Prostate gland (tissue), 2 donors: ENCODE data around the gene AMT. TPM values are rescaled to one million over a fixed set of nuclear protein-coding genes. Genes with fewer than 3 reads are reported as not detected.

Source experiments
- DNase-seq: peaks from one replicate; pipeline ENCODE4 v3.0.0-alpha.2; 2019; ENCODE audit warnings: low spot score
- H3K27ac ChIP-seq, 2 donors: fragments of 200-600 bp; sonication (generic); 2 replicates each; pipeline ENCODE4 v1.5.1; 2017 to 2019
- H3K27me3 ChIP-seq: fragments of 200-600 bp; sonication (generic); replicated peaks from 2 replicates; pipeline ENCODE4 v1.5.1; 2019; ENCODE audit not compliant: insufficient read depth
- H3K36me3 ChIP-seq, 2 donors: fragments of 200-600 bp; sonication (generic); 1 replicate in 1 of 2; 2 replicates in 1 of 2; pipeline versions ENCODE4 v1.5.1 to v1.8.1; 2017 to 2019
- H3K4me1 ChIP-seq: fragments of 200-600 bp; sonication (generic); replicated peaks from 2 replicates; pipeline ENCODE4 v1.5.1; 2019
- H3K4me3 ChIP-seq, 2 donors: fragments of 200-600 bp; sonication (generic); 2 replicates each; pipeline ENCODE4 v1.5.1; 2017 to 2019
- H3K9me3 ChIP-seq: fragments of 200-600 bp; sonication (generic); 2 replicates; pipeline ENCODE4 v1.5.1; 2017
- CTCF ChIP-seq, 4 experiments: fragments of 200-600 bp in 2 of 4; fragments of 450-650 bp in 2 of 4; sonication (generic) in 2 of 4; IDR thresholded peaks; 1 replicate in 3 of 4; 2 replicates in 1 of 4; pipeline ENCODE4 v1.5.1; 2016 to 2019; ENCODE audit warnings: antibody characterized with exemption in 4 of 4, mild to moderate bottlenecking in 2 of 4, moderate library complexity in 2 of 4
- POLR2A ChIP-seq: fragments of 450-650 bp; IDR thresholded peaks from one replicate; pipeline ENCODE4 v1.6.1; 2016; ENCODE audit warnings: antibody characterized with exemption, mild to moderate bottlenecking
- POLR2AphosphoS5 ChIP-seq: sonication (generic); formaldehyde crosslinking; IDR thresholded peaks from one replicate; pipeline ENCODE4 v1.6.1; 2017; ENCODE audit warnings: antibody characterized with exemption
- WGBS: methylation state at CpG from one replicate; pipeline ENCODE4 v1.1.5; 2018; 5-methylcytosine and 5-hydroxymethylcytosine counted together
- intact Hi-C: fragments of 100-400 bp; cut with DNase I; formaldehyde crosslinking; loops from one replicate; pipeline ENCODE4 v1.14.2; 2022
- total RNA-seq, 2 donors: library from RNA; depleted of rRNA; stranded (reverse); fragments of >200 nt; gene quantifications; one replicate each; pipeline ENCODE4 v1.1.0, GENCODE V29; 2016

AMT gene, protein sequence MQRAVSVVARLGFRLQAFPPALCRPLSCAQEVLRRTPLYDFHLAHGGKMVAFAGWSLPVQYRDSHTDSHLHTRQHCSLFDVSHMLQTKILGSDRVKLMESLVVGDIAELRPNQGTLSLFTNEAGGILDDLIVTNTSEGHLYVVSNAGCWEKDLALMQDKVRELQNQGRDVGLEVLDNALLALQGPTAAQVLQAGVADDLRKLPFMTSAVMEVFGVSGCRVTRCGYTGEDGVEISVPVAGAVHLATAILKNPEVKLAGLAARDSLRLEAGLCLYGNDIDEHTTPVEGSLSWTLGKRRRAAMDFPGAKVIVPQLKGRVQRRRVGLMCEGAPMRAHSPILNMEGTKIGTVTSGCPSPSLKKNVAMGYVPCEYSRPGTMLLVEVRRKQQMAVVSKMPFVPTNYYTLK
- 1 to 10 TPM; 6.3 to 8.9 TPM for total RNA-seq

DNA sequence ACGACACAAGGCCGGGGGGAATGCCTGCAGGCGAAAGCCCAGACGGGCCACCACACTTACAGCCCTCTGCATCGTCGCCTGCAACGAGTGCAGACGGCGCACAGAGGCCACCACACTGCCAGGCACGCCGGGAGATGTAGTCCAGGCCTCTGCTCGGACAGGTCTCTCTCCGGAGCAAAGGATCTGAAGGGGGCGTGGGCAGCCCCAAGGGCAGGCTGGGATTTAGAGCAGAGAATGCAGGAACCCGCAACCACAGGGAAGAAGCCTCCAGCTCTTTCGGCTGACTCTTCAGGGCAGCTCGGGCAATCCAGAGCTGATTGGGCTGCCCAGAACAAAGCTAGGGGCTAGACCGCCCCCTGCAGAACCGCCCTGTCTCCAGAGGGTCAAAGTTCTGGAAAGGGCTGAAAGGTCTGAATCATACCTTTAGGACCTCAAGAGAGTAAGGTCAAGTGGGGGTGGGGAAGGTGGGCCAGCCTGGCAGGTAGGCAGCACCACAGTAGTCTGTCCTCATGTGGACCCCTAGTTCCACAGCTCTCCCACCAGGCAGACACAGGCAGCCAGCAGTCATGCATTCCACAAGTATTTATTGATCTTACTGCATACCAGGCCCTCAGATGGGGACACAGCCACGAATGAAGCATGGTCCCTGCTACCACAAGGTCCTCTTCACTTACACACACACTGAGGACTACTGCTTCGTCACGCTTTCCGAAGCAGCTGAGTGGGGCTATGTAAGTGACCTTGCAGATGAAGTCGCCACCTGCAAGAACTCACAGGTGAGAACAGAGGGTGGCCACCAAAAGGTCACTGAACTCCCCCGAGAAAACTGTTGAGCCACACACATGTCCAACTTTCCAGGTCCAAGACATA is at the start of gene AMT:
Gene AMT (minus strand): TSS at position 95 of the 870 bp plus-strand sequence. CDS start 23 bp downstream, at position 72.
- intact Hi-C loops = no loop called here
- Histone ChIP-seq H3K27ac (peak within 1 kb of the TSS in 1 of 2 donors; percentile 32), H3K4me3 (peak within 1 kb of the TSS; percentile 25 to 31)

GRCh38 chr3:49470714-49471420 is 48.6 kb upstream of the AMT start:
- 1% methylated on average over 23 of the region's 23 CpGs for WGBS

More for the DNA sequence above, at the start of gene AMT:
- Histone ChIP-seq H3K27me3 (no peaks in the 10 kb centered on the region), H3K36me3 (peaks cover 0 to 4% of the 10 kb centered on the region in 2 donors), H3K9me3 (no peaks in the 10 kb centered on the region), H3K4me1 (no peaks in the 10 kb centered on the region)
- DNase-seq = no peak
- 28% methylated on average over 20 of the region's 25 CpGs for WGBS
- TF ChIP-seq POLR2AphosphoS5 = peak; percentile 8
- TF ChIP-seq POLR2A = no peak

DNA sequence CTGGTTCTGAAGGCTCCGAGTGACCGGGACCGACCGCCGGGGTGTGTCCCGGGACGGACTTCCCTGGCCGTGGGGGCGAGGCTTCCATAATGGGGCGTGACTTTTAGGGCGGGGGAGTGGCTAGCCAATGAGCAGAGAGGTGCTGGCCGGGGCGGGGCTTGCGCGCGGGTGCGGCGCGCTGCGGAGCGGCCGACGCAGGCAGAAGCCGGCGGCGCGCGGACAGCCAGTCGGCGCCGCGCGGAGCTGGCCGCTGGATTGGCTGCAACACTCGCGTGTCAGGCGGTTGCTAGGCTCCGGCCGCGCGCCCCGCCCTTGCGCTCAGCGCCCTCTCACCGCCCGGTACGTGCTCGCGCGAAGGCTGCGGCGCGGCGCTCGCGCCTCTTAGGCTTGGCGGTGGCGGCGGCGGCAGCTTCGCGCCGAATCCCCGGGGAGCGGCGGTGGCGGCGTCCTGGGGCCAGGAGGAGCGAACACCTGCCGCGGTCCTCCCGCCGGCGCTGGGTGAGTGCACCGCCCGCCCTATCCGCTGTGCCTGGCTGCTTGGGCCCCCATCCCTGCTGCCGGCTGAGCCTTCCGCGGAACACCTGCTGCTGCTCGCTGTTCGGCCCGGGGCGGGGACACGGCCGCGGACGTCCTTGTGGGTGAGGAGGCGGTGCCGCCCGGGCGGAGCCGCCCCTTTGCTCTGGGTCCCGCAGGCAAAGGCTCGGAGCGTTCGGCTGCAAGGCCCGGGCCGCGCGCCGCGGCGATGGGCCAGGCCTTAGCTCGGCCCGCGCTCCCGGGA is 47.9 kb upstream of the AMT start, which contains the start of gene DAG1:
Gene DAG1 (plus strand): TSS at position 332 of the 778 bp plus-strand sequence. CDS start 40,268 bp downstream, outside the sequence.
- TF ChIP-seq POLR2A (peak; percentile 67), POLR2AphosphoS5 (peak; percentile 87), CTCF (IDR thresholded peaks at IDR 0.05) (peak in 1 of 4 experiments; percentile 4)
- H3K4me1 ChIP-seq = peaks cover 18% of the 10 kb centered on the region
- DNase-seq = peak; percentile 97
- H3K27ac ChIP-seq = peak within 1 kb of the TSS; percentile 95 to 98
- 0% methylated on average over 77 of the region's 108 CpGs for WGBS
- intact Hi-C loops = loop anchor here (2.0 to 5.0 kb wide), 2 partner anchors 58 to 69 kb away; partner anchors contain the start of genes RHOA and TCTA
- H3K4me3 ChIP-seq = peak within 1 kb of the TSS; percentile 78 to 82
- H3K36me3 ChIP-seq = no peaks in the 10 kb centered on the region
- H3K9me3 ChIP-seq = no peaks in the 10 kb centered on the region
- no peaks in the 10 kb centered on the region for H3K27me3 ChIP-seq

More at GRCh38 chr3:49470714-49471420, 48.6 kb upstream of the AMT start:
- DNase-seq = no peak
- intact Hi-C loops = loop anchor here (2.0 kb wide), 1 partner anchor 68 kb away; no protein-coding TSS in a partner anchor
- Histone ChIP-seq H3K27ac (peak overlapping the region; percentile 95 to 98), H3K36me3 (no peaks in the 10 kb centered on the region), H3K4me1 (peaks cover 18% of the 10 kb centered on the region), H3K27me3 (no peaks in the 10 kb centered on the region), H3K9me3 (no peaks in the 10 kb centered on the region), H3K4me3 (peak overlapping the region; percentile 78 to 82)
- peak in 1 of 4 experiments; percentile 24 for TF ChIP-seq CTCF (IDR thresholded peaks at IDR 0.05)
- TF ChIP-seq POLR2AphosphoS5 = no peak

- 7% methylated on average over 22 of the region's 23 CpGs for WGBS
- Histone ChIP-seq H3K4me1 (peaks cover 18% of the 10 kb centered on the region), H3K4me3 (peak overlapping the region; percentile 78 to 82), H3K27ac (peak overlapping the region; percentile 95 to 98), H3K9me3 (no peaks in the 10 kb centered on the region), H3K36me3 (no peaks in the 10 kb centered on the region), H3K27me3 (no peaks in the 10 kb centered on the region)
- no peak for TF ChIP-seq POLR2AphosphoS5
- TF ChIP-seq CTCF (IDR thresholded peaks at IDR 0.05) = no peak
- no peak for TF ChIP-seq POLR2A
- intact Hi-C loops = loop anchor here (5.0 kb wide), 1 partner anchor 57 kb away; the partner anchor contains the start of genes RHOA and TCTA
- peak; percentile 57 for DNase-seq
These were observed 47.0 kb upstream of the AMT start for GRCh38 chr3:49469037-49469935.
